NCI-H1105 treated with DMSO at 0.1 percent for 48 hours (cell line): Measurements from ENCODE around the gene PCNX3.
A peak's percentile ranks its signal among the peaks of the same experiment; 100 is the strongest.

Source experiments
- DNase-seq: peaks from one replicate; lab custom pipeline; 2025; lab: John Stamatoyannopoulos, UW

PCNX3 gene

DNA sequence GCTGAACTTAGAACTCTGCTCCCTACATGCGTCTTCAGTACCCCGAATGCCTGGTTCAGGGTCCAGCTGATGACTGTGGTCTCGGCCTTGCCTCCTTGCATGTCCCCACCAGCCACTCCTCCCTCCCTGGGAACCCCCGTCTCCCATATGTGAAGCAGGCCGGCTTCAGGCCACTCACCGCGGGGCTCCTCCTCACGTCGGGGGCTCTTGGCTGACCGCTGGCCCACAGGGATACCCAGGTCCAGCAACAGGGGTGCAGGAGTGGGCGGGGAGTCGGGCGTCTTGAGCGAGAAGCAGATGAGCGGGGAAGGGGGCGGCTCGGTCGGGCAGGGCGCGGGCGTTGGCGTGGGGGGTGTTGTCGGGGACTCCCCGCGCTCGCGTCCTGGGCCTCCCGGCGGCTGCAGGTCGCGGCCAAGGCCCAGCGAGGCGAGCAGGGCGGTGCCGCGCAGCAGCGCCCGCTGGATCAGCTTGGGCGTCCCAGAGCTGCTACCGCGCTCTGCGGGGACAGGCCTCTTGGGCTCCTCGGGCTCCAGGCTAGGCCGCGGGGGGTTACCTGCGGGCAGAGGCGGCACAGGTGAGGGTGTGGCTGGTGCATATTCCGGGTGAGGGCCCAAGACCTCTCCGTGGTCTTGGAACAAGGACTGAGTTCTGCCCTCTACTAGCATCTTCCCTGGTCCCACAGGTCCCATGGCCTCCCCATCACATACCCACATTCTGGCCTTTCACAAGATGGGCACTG is 16.2 kb upstream of the PCNX3 start:
- DNase-seq, result no peak

DNA sequence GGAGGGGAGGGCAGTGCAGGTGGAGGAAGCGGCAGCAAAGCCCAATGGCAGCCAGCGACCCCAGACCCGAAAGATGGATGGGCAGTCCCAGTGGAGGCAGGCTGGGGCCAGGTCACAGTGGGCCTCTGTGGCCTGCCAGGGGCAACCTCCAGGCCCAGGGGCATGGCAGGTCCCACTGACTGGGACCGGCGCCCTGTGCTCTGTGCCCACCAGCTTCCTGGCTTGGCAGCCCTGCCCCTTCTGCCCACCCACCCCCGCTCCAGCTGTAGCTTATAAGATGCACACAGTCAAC is 15.7 kb upstream of the PCNX3 start:
- DNase-seq, result no peak

DNA sequence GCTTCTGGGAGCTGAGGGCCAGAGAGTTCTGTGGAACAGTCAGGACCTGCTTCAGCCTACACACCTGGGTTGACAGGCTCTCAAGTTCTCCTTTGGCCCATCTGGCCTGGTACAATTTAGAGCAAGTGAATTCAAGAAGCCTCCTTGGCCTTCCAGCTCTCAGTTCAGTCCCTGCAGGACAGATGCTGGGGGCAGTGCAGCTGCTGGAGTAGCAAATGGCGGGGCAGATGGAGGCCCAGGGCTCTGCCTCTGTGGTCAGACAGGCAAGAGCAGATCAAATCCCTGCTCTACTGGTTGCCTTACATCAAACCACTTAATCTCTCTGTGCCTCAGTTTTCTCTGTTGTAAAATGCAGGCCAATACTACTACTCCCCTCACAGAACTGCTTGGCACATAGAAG is 11.3 kb upstream of the PCNX3 start:
- DNase-seq, result no peak

DNA sequence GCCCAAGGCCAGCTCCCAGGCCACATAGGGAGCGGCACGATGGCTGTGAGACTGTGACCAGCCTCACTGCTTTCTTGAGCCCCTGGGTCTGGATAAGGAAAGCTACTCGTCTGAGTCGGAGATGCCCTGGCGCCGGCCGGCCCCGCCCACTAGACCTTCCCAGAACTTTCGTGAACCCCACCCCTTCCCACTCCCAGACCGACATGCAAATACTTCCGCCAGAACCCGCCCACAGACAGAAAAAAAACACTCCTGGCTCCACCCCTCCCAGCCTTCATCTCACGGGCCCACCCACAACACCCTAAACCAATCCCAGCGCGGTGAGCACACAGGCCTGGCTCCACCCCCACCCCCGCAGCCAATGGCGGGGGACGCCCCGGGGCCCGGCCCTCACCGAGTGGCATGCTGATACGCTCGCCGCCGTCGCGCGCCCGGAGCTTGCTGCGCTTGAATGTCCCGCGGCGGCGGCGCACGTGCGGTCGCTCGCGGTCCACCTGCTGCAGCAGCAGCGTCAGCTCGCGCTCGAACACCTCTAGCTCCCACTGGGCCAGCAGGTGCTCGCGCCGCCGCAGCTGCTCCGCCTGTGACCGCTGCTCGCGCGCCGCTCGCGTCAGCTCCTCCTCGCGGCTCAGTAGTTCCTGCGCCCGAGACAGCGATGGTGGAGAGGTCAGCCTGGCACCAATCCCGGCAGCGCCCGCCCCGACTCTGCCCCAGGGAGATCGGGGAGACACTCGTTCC is 8.5 kb upstream of the PCNX3 start:
- DNase-seq, result no peak

DNA sequence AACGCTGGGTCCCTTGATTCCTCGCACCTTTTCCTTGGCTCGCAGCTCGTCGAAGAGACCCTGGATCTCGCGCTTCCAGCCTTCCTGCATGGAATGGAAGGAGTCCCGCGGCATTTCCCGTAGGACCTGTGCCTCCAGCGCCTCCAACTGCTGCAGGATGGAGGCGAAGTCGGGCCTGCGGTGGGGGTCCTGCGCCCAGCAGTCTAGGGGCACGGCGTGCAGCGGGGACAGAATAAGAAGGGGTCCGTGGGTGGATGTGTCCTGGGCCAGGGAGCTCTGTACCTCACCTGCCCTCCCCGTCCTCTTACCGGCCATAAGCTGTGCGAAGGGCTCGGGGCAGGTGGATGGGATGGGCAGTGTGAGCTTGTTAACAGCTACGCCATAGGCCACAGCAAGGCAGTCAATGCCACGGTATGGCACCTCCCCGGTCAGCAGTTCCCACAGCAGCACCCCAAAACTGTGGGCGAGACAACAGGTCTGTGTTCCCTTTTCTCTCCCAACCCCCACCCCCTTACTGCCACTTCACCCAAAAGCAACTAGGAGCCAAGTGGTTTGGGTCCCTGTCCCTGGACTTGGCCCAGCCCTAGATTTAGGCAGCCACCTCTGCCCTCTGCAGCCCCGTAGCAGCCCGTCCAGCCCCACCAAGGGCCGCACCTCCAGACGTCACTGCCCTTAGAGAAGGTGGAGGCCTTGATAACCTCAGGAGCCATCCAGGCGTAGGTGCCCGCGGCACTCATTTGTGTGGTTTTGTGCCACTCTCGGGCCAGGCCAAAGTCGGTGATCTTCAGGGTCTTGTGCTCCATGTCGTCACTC is 7.8 kb upstream of the PCNX3 start:
- no peak for DNase-seq

DNA sequence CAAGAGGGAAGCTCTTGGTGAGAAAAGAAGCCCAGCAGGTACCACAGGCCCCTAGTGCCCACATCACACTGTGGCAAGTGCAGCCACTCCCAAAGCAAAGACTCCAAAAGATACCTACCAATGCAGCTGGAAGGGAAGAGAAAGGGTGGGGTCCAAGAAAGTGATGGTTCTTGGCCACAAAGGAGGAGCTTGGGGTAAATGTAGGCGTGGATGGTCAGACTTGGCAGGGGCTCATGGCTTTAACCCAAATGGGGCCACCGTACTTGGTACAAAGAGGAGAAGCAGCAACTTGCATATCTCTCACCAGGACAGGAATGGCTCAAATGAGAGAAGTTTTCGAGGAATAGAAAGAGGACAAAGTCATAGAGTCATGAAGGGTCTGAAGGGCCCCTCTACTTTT is 6.3 kb upstream of the PCNX3 start:
- DNase-seq, result no peak

DNA sequence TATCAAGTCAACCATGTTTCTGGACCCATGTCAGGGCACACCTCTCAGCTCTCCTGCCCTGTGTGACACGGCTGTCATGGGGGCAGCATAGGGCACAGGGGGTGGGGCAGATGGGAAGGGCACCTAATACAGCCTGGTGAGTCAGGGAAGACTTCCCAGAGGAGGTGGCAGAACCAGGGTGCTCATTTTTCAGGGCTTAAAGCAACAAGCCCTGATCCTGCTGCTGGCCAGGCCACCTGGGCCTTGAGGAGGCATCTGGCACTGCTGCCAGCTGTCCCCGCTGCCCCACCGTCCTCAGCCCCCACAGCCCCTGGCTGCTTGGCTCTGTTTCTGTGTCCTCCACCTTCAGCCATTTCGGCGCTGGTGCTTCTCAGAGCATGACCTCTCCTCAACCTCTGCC is 5.9 kb upstream of the PCNX3 start:
- no peak for DNase-seq

DNA sequence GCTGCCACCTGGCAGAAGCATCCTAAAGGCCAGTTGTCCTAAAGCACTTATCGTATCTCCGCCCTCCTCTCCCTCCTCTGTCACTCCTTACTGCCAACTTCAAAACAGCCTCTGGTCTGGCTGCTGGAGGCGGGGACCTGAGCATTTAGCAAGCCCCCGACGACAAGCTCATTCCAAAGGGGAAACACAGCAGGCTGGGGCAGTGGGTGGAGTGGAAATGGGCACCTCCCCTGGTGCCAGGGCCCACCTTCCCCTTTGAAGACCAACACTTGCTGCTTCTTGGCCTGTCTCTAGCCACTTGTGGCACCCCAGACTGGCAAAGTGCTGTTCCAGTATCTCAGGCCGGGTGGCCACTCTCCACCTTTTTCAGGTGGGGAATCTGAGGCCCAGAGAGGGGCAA is 5.2 kb upstream of the PCNX3 start:
- no peak for DNase-seq

DNA sequence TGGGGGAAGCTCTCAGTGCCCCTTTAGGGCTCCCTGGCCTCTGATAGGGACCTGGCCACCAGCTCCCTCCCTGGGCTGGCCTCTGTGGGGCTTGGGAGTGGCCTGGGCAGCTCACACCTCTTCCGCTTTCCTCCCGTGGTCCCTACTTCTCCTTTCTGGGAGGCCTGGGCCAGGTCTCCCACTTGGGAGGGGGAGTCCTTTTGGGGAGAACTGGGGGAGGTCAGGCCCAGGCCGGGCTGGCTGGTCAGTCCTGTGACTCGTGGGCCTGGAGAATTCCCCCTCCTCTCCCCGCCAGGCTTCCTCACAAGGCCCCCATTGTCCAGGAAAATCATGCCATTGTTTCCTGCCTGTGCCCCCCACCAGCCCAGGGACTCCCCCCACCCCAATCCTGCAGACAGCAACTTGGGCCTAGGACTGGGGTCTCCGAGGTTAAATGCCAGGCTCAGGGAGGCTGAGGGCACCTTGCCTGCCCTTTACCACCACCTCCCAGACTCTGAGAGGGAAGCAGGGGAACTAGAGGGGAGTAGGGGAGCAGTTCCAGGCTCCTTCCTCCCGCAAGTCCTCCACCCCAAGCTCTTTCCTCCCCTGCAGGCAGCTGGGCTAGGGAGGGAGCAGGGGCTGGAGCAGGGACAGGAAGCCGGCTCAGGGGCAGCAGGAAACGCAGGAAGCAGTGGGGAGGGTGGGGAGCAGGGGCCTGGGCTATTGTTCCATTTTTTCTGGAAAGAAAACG is 4.4 kb upstream of the PCNX3 start:
- DNase-seq, result no peak

DNA sequence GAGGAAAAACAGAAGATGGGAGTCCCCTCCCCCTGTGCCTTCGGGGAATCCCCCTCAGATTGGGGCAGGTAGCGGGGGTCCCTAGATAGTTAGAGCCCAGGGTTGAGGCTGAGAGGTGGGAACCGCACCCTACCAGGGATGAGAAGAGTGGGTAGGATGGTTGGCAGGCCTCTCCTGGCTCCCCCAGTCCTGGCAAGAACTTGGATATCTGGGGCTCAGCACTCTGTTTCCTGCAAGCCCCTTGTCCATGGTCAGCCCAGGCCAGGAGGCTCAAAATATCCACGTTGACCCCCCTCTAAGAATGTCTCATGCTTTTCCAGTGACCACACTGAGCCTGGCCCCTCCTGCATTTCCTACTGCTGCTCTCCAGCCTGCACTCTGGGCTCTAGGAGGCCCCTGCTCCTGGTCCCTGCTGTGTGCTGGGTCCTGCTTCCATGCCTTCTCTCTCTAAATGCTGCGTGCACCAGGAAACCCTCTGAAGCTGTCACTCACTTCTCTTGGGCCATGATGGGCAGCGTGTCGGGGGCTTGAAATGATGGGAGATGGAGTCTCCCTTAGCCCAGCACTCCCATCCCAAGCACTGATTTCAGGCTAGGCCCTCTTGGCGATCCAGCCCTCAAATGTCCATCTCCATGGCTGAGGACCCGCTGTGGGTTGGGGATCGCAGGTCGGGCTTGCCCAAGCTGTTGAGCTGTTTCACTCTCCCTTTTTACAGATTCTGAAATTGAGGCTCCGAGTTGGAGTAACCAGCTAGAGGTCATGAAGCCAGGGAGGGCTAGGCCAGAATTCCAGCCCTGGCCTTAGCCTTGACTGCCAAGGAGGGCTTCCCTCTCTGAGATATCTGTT is 3.6 kb upstream of the PCNX3 start:
- DNase-seq, result no peak

DNA sequence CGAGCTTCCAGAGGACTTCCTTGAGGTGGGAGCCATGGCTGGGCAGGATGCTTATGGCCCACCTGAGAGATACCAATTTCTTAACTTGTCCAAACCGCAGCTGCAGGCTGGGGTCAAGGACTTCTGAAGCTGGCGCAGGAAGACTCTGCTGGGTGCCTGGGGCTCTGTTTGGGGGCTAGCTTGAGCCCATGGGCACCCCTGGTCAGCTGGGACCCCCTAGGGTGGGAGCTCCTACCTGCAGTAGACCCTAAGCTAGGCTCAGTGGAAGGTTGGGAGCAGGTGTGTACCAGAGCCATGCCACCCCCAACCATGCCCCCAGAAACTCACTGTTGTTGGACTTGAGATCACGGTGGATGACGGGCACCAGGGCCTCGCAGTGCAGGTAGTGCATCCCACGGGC is 2.9 kb upstream of the PCNX3 start:
- no peak for DNase-seq

DNA sequence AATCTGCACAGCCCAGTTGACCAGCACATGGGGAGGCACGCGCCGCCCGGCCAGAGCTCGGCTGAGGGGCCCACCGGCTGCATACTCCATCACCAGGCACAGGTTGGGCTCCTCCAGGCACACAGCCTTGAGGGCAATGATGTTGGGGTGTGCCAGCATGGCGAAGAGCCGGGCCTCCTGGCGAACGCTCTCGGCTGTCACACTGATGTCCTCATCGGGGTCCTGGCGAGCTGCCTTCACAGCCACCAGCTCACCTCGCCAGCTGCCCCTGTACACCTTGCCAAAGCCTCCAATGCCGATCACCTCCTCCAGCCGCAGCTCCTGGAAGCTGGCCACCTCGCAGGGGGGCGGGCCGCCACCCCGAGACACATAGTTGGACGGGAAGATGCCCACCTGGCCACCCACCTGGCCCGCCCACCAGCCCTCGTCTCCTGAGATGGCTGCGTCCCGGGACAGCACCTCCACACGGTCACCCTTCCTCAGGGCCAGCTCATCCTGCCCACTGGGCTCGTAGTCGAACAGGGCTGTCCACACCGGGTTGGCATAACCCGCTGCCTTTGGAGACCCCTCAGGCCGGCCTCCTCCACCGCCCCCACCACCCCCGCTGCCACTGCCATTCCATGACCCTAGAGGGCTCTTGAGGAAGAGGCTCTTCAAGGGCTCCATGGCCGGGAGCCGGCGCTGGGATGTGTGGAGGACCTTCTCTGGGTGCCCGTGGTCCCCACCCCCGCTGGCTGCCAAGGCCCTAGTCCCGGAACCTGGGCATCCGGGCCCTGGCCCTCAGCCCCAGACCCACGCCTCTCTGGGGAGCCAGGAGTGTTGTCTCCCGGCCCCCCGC is 2.3 kb upstream of the PCNX3 start:
- peak; percentile 11 for DNase-seq

DNA sequence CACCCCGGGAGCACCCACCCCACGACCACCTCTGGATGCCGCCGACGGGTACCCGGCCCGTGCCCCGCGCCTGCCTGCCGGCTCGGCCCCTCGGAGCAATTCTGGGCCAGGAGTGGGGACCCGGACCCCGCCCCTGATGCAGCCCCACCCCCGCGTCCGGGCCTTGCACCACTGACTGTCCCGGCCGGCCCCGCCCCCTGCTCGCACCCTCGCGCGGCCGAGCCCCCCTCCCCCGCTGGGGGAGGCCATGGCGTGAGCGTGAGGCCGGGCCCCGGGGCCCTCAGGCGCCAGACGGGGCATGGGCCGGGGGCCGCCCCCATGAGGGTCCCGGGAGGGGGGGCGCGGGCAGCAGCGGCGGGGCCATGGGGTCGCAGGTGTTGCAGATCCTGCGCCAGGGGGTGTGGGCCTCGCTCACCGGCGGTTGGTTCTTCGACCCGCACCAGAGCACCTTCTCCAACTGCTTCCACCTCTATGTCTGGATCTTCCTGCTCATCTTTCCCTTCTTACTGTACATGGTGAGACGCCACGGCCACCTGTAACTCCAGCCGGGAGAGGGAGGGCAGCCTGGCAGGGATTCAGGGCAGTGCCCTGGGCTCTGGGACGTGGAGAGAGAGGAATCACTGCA is 486 bp downstream of the PCNX3 start:
- no peak for DNase-seq

DNA sequence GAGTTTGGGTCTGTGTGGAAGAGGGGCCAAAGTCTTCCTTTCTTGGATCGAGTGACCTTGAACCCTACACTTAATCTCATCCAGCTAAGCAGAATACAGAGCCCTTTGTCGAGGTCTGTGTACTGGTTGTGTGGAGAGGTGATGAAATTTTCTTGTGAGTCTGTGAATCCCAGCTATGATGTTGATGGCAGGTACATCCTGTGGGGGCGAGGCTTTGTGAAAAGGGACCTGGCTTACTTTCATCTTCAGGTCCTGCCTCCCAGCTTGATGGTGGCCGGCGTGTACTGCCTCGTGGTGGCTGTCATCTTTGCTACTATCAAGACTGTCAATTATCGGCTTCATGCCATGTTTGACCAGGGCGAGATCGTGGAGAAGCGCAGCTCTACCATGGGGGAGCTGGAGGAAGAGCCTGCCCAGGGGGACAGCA is 1.0 kb downstream of the PCNX3 start:
- DNase-seq, result no peak

DNA sequence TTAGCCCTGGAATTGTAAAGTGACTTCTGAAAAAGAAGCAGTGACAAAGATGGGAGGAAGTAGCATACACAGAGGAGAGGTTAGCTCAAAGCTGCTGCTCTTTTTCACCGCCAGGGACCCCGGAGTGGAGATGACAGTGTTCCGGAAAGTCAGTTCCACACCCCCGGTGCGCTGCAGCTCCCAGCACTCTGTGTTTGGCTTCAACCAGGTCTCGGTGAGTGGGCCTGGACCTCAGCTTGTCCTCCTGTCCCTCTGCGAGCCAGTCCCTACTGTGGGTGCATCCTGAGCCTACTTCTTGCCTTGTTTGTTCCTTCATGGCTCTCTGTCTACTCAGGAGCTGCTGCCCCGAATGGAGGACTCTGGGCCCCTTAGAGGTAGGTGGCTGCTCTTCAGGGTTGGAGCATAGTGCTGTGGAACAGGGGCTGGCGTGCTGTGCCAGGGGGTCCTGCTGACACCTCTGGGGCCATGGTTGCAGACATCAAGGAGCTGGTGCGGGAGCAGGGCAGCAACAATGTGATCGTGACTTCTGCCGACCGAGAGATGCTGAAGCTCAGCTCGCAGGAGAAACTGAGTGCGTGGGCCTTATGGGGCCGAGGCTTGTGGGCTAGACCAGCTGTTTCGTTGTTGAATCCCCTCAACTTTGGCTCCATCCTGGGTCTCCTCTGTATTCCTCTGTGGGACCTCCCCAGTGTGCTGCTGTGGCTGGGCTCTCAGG is 1.7 kb downstream of the PCNX3 start:
- no peak for DNase-seq

DNA sequence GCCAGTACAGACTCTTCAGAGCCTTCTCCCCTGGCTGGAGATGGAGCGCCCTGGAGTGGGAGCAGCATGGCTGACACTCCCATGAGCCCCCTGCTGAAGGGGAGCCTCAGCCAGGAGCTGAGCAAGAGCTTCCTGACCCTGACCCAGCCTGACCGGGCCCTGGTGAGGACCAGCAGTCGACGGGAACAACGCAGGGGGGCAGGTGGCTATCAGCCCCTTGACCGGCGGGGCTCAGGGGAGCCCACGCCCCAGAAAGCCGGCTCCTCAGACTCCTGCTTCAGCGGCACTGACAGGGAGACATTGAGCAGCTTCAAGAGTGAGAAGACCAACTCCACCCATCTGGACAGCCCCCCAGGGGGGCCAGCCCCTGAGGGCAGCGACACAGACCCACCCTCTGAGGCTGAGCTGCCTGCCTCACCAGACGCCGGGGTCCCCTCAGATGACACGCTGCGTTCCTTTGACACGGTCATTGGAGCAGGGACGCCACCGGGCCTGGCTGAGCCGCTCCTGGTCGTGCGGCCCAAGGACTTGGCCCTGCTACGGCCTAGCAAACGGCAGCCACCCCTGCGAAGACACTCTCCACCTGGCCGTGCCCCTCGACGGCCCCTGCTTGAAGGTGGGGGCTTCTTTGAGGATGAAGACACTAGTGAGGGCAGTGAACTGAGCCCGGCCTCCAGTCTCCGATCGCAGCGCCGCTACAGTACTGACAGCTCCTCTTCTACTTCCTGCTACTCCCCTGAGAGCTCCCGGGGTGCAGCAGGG is 2.6 kb downstream of the PCNX3 start:
- no peak for DNase-seq

DNA sequence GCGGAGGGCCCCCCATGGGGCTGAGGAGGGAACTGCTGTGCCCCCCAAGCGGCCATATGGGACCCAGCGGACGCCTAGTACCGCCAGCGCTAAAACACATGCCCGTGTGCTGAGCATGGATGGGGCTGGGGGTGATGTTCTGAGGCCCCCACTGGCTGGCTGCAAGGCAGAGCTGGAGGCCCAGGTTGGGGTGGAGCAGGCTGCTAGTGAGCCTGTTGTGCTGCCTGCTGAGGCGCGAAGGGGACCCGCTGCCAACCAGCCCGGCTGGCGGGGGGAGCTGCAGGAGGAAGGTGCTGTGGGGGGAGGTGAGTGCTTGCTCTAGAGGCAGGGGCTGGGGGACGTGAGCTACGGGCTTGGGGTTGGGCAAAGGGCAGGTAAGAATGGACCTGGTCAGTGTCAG is 3.2 kb downstream of the PCNX3 start:
- DNase-seq, result no peak

DNA sequence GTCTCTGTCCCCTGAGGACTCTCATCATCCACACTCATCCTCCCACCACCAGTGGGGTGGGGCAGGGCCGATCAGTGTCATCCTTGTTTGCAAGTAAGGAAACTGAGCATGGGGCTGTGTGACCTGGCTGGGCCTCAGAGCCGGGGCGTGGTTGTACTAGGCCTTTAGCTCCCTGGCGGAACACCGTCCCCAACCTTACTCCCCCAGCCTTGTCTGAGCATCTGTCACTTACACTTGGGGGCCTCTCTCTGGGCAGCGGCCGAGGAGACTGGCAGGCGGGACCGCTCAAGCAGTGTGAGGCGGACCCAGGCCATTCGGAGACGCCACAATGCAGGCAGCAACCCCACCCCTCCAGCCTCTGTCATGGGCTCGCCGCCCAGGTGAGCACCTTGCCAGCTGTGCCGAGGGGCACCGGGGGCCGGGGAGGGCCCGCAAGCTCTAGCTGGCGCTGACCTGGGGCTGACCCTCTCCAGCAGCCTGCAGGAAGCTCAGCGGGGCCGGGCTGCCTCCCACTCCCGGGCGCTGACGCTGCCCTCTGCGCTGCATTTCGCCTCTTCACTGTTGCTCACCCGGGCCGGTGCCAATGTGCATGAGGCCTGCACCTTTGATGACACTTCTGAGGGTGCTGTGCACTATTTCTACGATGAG is 3.8 kb downstream of the PCNX3 start:
- no peak for DNase-seq
